GM23338 (cell line): ENCODE measurements around the gene MT1H. TPM values are rescaled to one million over a fixed set of nuclear protein-coding genes. Genes with fewer than 3 reads are reported as not detected.

Experiments
- ATAC-seq: fragments of 200-7000 bp; cut with Tn5 transposase; 3 replicates; pipeline ENCODE4 v1.9.1; 2020
- DNase-seq: peaks from one replicate; pipeline ENCODE4 v3.0.0-alpha.2; 2015; ENCODE audit warnings: low spot score
- H2AFZ ChIP-seq: fragments of 200-600 bp; sonication (generic); 2 replicates; pipeline ENCODE4 v1.8.0; 2016; ENCODE audit warnings: antibody characterized with exemption, mild to moderate bottlenecking, moderate library complexity
- H3F3A ChIP-seq: fragments of 200-600 bp; sonication (generic); replicated peaks from 2 replicates; pipeline ENCODE4 v1.8.0; 2017; ENCODE audit warnings: antibody characterized with exemption, mixed run types, low read depth
- H3K27ac ChIP-seq: fragments of 200-600 bp; sonication (generic); 2 replicates; pipeline ENCODE4 v1.6.1; 2016; ENCODE audit warnings: low read depth
- H3K27me3 ChIP-seq: fragments of 200-600 bp; sonication (generic); 2 replicates; pipeline ENCODE4 v1.8.0; 2016; ENCODE audit warnings: mild to moderate bottlenecking, mixed run types, moderate library complexity; ENCODE audit not compliant: insufficient read depth
- H3K36me3 ChIP-seq: fragments of 200-600 bp; sonication (generic); 2 replicates; pipeline ENCODE4 v1.8.0; 2016; ENCODE audit warnings: mild to moderate bottlenecking; ENCODE audit not compliant: insufficient read depth
- H3K4me1 ChIP-seq: fragments of 200-600 bp; sonication (generic); 2 replicates; pipeline ENCODE4 v1.8.0; 2016; ENCODE audit warnings: mild to moderate bottlenecking, moderate library complexity; ENCODE audit not compliant: insufficient read depth
- H3K4me2 ChIP-seq: fragments of 200-600 bp; sonication (generic); 2 replicates; pipeline ENCODE4 v1.7.1; 2017; ENCODE audit warnings: mixed run types
- H3K4me3 ChIP-seq: fragments of 200-600 bp; sonication (generic); 2 replicates; pipeline ENCODE4 v1.6.1; 2016; ENCODE audit warnings: mixed run types
- H3K79me2 ChIP-seq: fragments of 200-600 bp; sonication (generic); replicated peaks from 2 replicates; pipeline ENCODE4 v1.8.0; 2017; ENCODE audit warnings: mild to moderate bottlenecking; ENCODE audit not compliant: insufficient read depth
- H3K9me2 ChIP-seq: fragments of 200-600 bp; sonication (generic); 2 replicates; pipeline ENCODE4 v1.8.0; 2017; ENCODE audit not compliant: insufficient read depth
- H4K20me1 ChIP-seq: fragments of 200-600 bp; sonication (generic); replicated peaks from 2 replicates; pipeline ENCODE4 v1.8.0; 2017; ENCODE audit warnings: mild to moderate bottlenecking; ENCODE audit not compliant: insufficient read depth
- H3K27ac Mint-ChIP-seq: 2 replicates; pipeline ENCODE4 v1.8.0; 2020; ENCODE audit warnings: inconsistent platforms, mild to moderate bottlenecking, moderate library complexity, mixed read lengths
- H3K27me3 Mint-ChIP-seq: 3 replicates; pipeline ENCODE4 v1.8.0; 2022; ENCODE audit warnings: low read depth, mild to moderate bottlenecking, moderate library complexity, mixed read lengths, inconsistent platforms; ENCODE audit not compliant: insufficient read depth, poor library complexity
- H3K36me3 Mint-ChIP-seq: 3 replicates; pipeline ENCODE4 v1.8.0; 2021; ENCODE audit warnings: low read depth, mild to moderate bottlenecking, inconsistent platforms, moderate library complexity, mixed read lengths
- H3K4me1 Mint-ChIP-seq: 3 replicates; pipeline ENCODE4 v1.8.0; 2020; ENCODE audit warnings: mild to moderate bottlenecking, inconsistent platforms, mixed read lengths
- H3K4me3 Mint-ChIP-seq: 3 replicates; pipeline ENCODE4 v1.8.0; 2021; ENCODE audit warnings: moderate library complexity, mild to moderate bottlenecking, inconsistent platforms, mixed read lengths
- H3K9me3 Mint-ChIP-seq: 3 replicates; pipeline ENCODE4 v1.8.0; 2020; ENCODE audit warnings: moderate library complexity, mild to moderate bottlenecking, inconsistent platforms, mixed read lengths
- CREB1 ChIP-seq: fragments of 250-450 bp; sonication (Bioruptor Pico); IDR thresholded peaks from 2 replicates; pipeline ENCODE4 v1.5.0; 2020; ENCODE audit warnings: low read depth, mild to moderate bottlenecking, moderate library complexity
- EZH2 ChIP-seq: fragments of 200-600 bp; sonication (generic); IDR thresholded peaks from one replicate; pipeline ENCODE4 v1.8.0; 2017; ENCODE audit warnings: antibody characterized with exemption, mild to moderate bottlenecking, low read depth; ENCODE audit not compliant: unreplicated experiment
- ZNF462 ChIP-seq: fragments of 250-450 bp; sonication (Bioruptor Pico); IDR thresholded peaks from 2 replicates; pipeline ENCODE4 v1.5.0; 2020; ENCODE audit warnings: mild to moderate bottlenecking, moderate library complexity
- polyA plus RNA-seq: library from polyadenylated mRNA; unstranded; fragments of >200 nt; fragmentation: Nextera tagmentation; extraction: Ambion mirVana; gene quantifications from 2 replicates; pipeline ENCODE4 v1.2.1, GENCODE V29; 2016
- total RNA-seq: library from RNA; depleted of rRNA; stranded (reverse); fragments of >200 nt; shearing (Covaris generic); gene quantifications from 2 replicates; pipeline ENCODE4 v1.2.3, GENCODE V29; 2014

MT1H gene
- total and polyA plus RNA-seq, 2 experiments from 2014 or later: 52.3 to 425 TPM

- Histone ChIP-seq H3K4me2 (no peak overlapping the region), H3F3A (peaks cover 9% of the 10 kb centered on the region; the same call in 1 of the 2 replicates), H3K4me3 (no peak overlapping the region), H3K9me2 (no peaks in the 10 kb centered on the region), H3K36me3 (no peaks in the 10 kb centered on the region), H4K20me1 (peaks cover 19% of the 10 kb centered on the region), H3K27ac (no peak overlapping the region), H3K79me2 (no peaks in the 10 kb centered on the region), H3K27me3 (peaks cover 100% of the 10 kb centered on the region), H3K4me1 (peaks cover 22% of the 10 kb centered on the region; the same call in 1 of the 2 replicates), H2AFZ (no peak overlapping the region)
- DNase-seq (no peak), ATAC-seq (no peak)
- no peak overlapping the region for H3K4me3 Mint-ChIP-seq
- H3K27ac Mint-ChIP-seq: no peak overlapping the region
- peaks cover 99% of the 10 kb centered on the region for H3K27me3 Mint-ChIP-seq
- H3K9me3 Mint-ChIP-seq: no peaks in the 10 kb centered on the region; the same call in 2 of the 3 replicates
- peak; percentile 33 for TF ChIP-seq EZH2
- TF ChIP-seq ZNF462 (CRISPR knock-in tag): no peak
- H3K4me1 Mint-ChIP-seq: peaks cover 28% of the 10 kb centered on the region
- peaks cover 14% of the 10 kb centered on the region; the same call in 2 of the 3 replicates for H3K36me3 Mint-ChIP-seq
Measured at GRCh38 chr16:56630134-56630533, 39.5 kb upstream of the MT1H start.

- no peaks in the 10 kb centered on the region for H3K9me2 ChIP-seq
- H3K4me3 ChIP-seq: no peak overlapping the region; the same call in 1 of the 2 replicates
- no peak overlapping the region for H3K27ac ChIP-seq
- no peak for TF ChIP-seq CREB1 (CRISPR knock-in tag)
- peak; percentile 62 for TF ChIP-seq EZH2
- H3K27me3 ChIP-seq: peaks cover 100% of the 10 kb centered on the region
- H3F3A ChIP-seq: peaks cover 4% of the 10 kb centered on the region; the same call in 1 of the 2 replicates
- no peak for ATAC-seq
- H2AFZ ChIP-seq: no peak overlapping the region
- DNase-seq: no peak
- Mint-ChIP-seq H3K4me1 (peaks cover 27% of the 10 kb centered on the region), H3K9me3 (no peaks in the 10 kb centered on the region; the same call in 2 of the 3 replicates), H3K4me3 (peak overlapping the region; percentile 76; the same call in 2 of the 3 replicates), H3K27me3 (peaks cover 100% of the 10 kb centered on the region), H3K27ac (no peak overlapping the region), H3K36me3 (peaks cover 12% of the 10 kb centered on the region; the same call in 2 of the 3 replicates)
- H3K4me2 ChIP-seq: no peak overlapping the region
- H3K36me3 ChIP-seq: no peaks in the 10 kb centered on the region
- H3K79me2 ChIP-seq: no peaks in the 10 kb centered on the region
- peaks cover 14% of the 10 kb centered on the region; the same call in 1 of the 2 replicates for H3K4me1 ChIP-seq
- H4K20me1 ChIP-seq: peaks cover 19% of the 10 kb centered on the region
Measured at GRCh38 chr16:56631197-56631596, 38.4 kb upstream of the MT1H start.
